ENCODE results near the gene DPAGT1.

DNA sequence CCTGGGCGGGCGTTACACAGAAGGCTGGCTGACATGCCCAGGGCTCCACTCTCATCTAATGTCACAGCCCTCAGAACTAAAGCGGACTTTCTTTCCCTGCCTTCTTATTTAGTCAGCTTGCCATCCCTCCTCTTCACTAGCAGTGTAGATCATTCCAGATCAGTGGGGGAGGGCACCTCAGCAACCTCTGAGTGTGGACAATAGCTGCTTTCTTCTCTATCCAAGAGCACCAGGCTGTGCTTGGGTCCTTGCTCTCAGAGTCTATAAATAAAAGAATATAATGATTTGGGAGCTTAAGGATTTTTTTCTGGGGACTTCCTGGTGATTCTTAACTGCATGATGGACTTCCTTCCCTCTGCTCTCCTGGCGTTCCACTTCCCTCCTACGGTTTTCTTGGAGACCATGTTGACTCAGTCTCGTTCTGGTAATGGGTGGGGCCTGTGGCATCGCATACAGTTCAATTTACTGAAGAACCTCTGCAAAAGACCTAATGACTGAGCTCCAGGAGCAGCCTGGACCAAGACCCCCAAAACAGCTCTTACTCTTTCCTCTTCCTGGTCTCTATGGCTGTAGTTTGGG, 19.9 kb downstream of the DPAGT1 start:
- TF ChIP-seq CTCF (IDR thresholded peaks at IDR 0.05) (no peak), POLR2A (IDR thresholded peaks at IDR 0.05) (no peak)

Measured in esophagus squamous epithelium (tissue), 4 donors.